CD4-positive, alpha-beta T cell (primary cell): Measurements from ENCODE around the gene ELAVL1. TPM values are rescaled to one million over a fixed set of nuclear protein-coding genes. Genes with fewer than 3 reads are reported as not detected.

Source experiments
- ATAC-seq: fragments of 200-7000 bp; cut with Tn5 transposase; one replicate; pipeline ENCODE4 v1.10.0; 2022; ENCODE audit warnings: mild to moderate bottlenecking; ENCODE audit not compliant: poor library complexity
- CTCF ChIA-PET: fragments of 350-600 bp; sonication (Branson Sonifier 250); formaldehyde crosslinking; loops from one replicate; lab custom pipeline; 2021; ENCODE audit warnings: antibody characterized with exemption, inconsistent platforms; lab: Charles Lee
- POLR2A ChIA-PET: fragments of 350-600 bp; sonication (Branson Sonifier 250); formaldehyde crosslinking; loops from one replicate; lab custom pipeline; 2021; ENCODE audit warnings: antibody characterized with exemption, inconsistent platforms; lab: Charles Lee
- DNase-seq, 14 experiments: peaks; one replicate each; pipeline ENCODE4 v3.0.0-alpha.2; 2013 to 2020; ENCODE audit warnings: mixed read lengths in 2 of 14
- H3K27ac ChIP-seq, 2 donors: one replicate each; pipeline versions ENCODE4 v1.5.1 to v1.7.0; 2013; ENCODE audit warnings: low read length in 2 of 2, low read depth in 1 of 2, mild to moderate bottlenecking in 1 of 2
- H3K27me3 ChIP-seq, 2 experiments: 1 replicate in 1 of 2; 2 replicates in 1 of 2; pipeline versions ENCODE4 v1.6.1 to v1.7.0; 2013; ENCODE audit warnings: low read length in 2 of 2, control low read depth in 1 of 2, mild to moderate bottlenecking in 1 of 2, moderate library complexity in 1 of 2; ENCODE audit not compliant: insufficient read depth in 2 of 2, control insufficient read depth in 1 of 2
- H3K36me3 ChIP-seq: one replicate; pipeline ENCODE4 v1.6.1; 2013; ENCODE audit warnings: low read length, control low read depth; ENCODE audit not compliant: insufficient read depth
- H3K4me1 ChIP-seq: one replicate; pipeline ENCODE4 v1.6.1; 2013; ENCODE audit warnings: low read length, control low read depth; ENCODE audit not compliant: insufficient read depth
- H3K4me3 ChIP-seq: one replicate; pipeline ENCODE4 v1.5.1; 2013; ENCODE audit warnings: mild to moderate bottlenecking, low read length, moderate library complexity
- H3K9me3 ChIP-seq, 2 experiments: 1 replicate in 1 of 2; 2 replicates in 1 of 2; pipeline versions ENCODE4 v1.6.1 to v1.7.0; 2013; ENCODE audit warnings: low read length in 2 of 2, mild to moderate bottlenecking in 2 of 2, control low read depth in 1 of 2, moderate library complexity in 1 of 2; ENCODE audit not compliant: control insufficient read depth in 1 of 2, insufficient read depth in 1 of 2
- H3K27ac Mint-ChIP-seq: one replicate; pipeline ENCODE4 v1.8.0; 2020; ENCODE audit warnings: mixed read lengths
- H3K27me3 Mint-ChIP-seq: one replicate; pipeline ENCODE4 v1.8.0; 2021; ENCODE audit warnings: mixed read lengths
- H3K36me3 Mint-ChIP-seq: one replicate; pipeline ENCODE4 v1.8.0; 2021; ENCODE audit warnings: low read depth, mixed read lengths
- H3K4me1 Mint-ChIP-seq: one replicate; pipeline ENCODE4 v1.8.0; 2021; ENCODE audit warnings: low read depth, mixed read lengths
- H3K4me3 Mint-ChIP-seq: one replicate; pipeline ENCODE4 v1.8.0; 2020; ENCODE audit warnings: mild to moderate bottlenecking, mixed read lengths
- H3K9me3 Mint-ChIP-seq: one replicate; pipeline ENCODE4 v1.8.0; 2020; ENCODE audit warnings: mixed read lengths
- intact Hi-C, 2 experiments: fragments of 100-400 bp; cut with DNase I in 1 of 2; cut with micrococcal nuclease in 1 of 2; formaldehyde crosslinking; loops; one replicate each; pipeline versions ENCODE4 v1.15.1 to v1.9.0; 2023 to 2025; cut with DNase I, micrococcal nuclease
- total RNA-seq, 174 experiments: library from RNA in 2 of 174; stranded (reverse) in 2 of 174; gene quantifications; one replicate each; pipeline ENCODE4 v1.2.3 and lab custom pipeline; 2021 to 2026
- TF ChIP-seq, protein P1 (sequence below): fragments of 200-600 bp; IDR thresholded peaks from one replicate; pipeline ENCODE4 v1.8.0; 2022; ENCODE audit warnings: antibody characterized with exemption, mild to moderate bottlenecking

Gene ELAVL1
- total RNA-seq, 2 experiments from 2014 or later, result 17.1 to 20.8 TPM

DNA sequence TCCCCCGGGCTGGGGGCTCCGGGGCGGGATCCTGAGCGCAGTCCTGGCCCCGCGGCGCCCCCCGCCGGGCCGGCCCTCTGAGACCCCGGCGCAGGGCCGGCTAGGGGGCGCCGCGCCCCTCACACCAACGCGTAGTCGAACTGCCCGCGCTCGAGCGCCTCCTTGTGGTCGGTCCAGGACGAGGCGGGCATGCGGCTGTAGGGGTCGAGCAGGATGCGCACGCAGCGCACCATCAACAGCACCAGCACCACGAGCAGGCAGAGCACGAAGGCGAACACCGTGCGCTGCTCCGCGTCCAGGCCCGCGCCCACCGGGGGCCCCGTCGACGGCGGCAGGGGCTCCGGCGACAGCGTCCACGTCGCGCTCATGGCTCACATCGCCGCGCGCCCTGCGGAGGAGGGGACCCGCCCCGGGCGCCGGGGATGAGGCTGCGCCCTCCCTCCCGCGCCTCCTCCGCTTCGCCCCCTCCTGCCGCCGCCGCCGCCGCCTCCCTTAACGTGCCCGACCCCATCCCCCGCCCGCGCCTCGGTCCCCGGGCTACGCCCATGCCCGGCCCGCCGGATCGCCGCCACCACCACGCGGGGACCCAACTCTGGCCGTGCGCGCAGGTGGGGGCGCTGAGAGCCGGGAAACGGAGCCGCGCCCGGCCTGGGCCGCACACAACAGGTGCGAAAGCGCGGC is 80.1 kb downstream of the ELAVL1 start:
- H3K4me1 Mint-ChIP-seq, result peaks cover 23% of the 10 kb centered on the region
- no peaks in the 10 kb centered on the region for H3K27me3 Mint-ChIP-seq
- H3K4me3 ChIP-seq, result no peak overlapping the region
- no peak overlapping the region for H3K27ac Mint-ChIP-seq
- intact Hi-C loops, result loop anchor here (1.0 to 10.0 kb wide), 5 partner anchors 72 to 1561 kb away; partner anchors contain the start of genes CLPP (in 1 of the 2), NDUFA7 (in 1 of the 2), RPS28 (in 1 of the 2) and STXBP2 (in 1 of the 2)
- peaks cover 33% of the 10 kb centered on the region for H3K36me3 Mint-ChIP-seq
- peaks cover 24% of the 10 kb centered on the region for H3K36me3 ChIP-seq
- ATAC-seq, result peak; percentile 19
- no peaks in the 10 kb centered on the region for H3K9me3 Mint-ChIP-seq
- POLR2A ChIA-PET, result no interaction called here
- TF ChIP-seq, protein P1, sequence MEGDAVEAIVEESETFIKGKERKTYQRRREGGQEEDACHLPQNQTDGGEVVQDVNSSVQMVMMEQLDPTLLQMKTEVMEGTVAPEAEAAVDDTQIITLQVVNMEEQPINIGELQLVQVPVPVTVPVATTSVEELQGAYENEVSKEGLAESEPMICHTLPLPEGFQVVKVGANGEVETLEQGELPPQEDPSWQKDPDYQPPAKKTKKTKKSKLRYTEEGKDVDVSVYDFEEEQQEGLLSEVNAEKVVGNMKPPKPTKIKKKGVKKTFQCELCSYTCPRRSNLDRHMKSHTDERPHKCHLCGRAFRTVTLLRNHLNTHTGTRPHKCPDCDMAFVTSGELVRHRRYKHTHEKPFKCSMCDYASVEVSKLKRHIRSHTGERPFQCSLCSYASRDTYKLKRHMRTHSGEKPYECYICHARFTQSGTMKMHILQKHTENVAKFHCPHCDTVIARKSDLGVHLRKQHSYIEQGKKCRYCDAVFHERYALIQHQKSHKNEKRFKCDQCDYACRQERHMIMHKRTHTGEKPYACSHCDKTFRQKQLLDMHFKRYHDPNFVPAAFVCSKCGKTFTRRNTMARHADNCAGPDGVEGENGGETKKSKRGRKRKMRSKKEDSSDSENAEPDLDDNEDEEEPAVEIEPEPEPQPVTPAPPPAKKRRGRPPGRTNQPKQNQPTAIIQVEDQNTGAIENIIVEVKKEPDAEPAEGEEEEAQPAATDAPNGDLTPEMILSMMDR, result peak; percentile 71
- CTCF ChIA-PET, result no interaction called here
- H3K4me3 Mint-ChIP-seq, result peak overlapping the region; percentile 90
- H3K9me3 ChIP-seq, result no peaks in the 10 kb centered on the region
- DNase-seq, result peak; percentile 62 to 90 (median 70)
- H3K4me1 ChIP-seq, result peaks cover 43% of the 10 kb centered on the region
- H3K27ac ChIP-seq, result no peak overlapping the region
- no peaks in the 10 kb centered on the region for H3K27me3 ChIP-seq

DNA sequence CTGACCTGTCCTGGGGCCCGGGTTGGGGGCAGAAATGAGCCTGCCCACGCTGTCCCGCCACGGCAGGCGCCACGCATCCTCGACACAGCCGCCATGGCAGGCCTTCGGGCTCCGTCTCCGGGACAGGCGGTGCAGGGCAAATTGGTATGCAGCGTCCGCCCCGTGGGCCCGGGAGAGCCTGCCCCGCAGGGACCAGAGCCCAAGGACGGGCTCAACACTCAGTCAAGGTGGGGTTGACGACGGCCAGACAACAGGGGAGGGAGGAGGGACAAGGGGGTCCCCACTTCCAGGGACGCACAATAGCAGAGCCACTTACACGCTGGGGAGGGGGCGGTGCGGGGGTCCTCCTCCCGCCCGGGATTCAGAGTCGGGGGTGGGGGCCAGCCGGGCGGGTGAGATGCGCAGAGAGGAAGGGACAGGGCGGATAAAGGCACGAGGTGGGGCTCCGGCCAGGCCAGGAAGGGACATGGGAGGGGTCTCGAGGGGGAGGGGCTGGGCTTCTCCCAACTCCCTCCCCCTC is 80.7 kb downstream of the ELAVL1 start:
- Histone ChIP-seq H3K27ac (no peak overlapping the region), H3K9me3 (no peaks in the 10 kb centered on the region), H3K4me1 (peaks cover 46% of the 10 kb centered on the region), H3K36me3 (peaks cover 24% of the 10 kb centered on the region), H3K27me3 (peaks cover 0 to under 1% of the 10 kb centered on the region in 2 experiments), H3K4me3 (no peak overlapping the region)
- no peak for ATAC-seq
- Mint-ChIP-seq H3K4me1 (peaks cover 29% of the 10 kb centered on the region), H3K27me3 (peaks cover 6% of the 10 kb centered on the region), H3K4me3 (no peak overlapping the region), H3K36me3 (peaks cover 32% of the 10 kb centered on the region), H3K9me3 (no peaks in the 10 kb centered on the region), H3K27ac (peak overlapping the region; percentile 33)
- TF ChIP-seq, protein P1, result no peak
- intact Hi-C loops, result loop anchor here (1.0 to 10.0 kb wide), 7 partner anchors 57 to 1560 kb away; partner anchors contain the start of genes CLPP (in 1 of the 2), NDUFA7 (in 1 of the 2), RPS28 (in 1 of the 2) and STXBP2 (in 1 of the 2)
- CTCF ChIA-PET, result no interaction called here
- POLR2A ChIA-PET, result interaction anchor here (1.0 kb wide), 1 partner anchor 21 kb away, joined by 3 read pairs; the partner anchor contains the start of gene MAP2K7
- DNase-seq, result peak in 1 of 14 experiments; percentile 61

- ATAC-seq (no peak), DNase-seq (no peak)
- H3K36me3 ChIP-seq, result peaks cover 24% of the 10 kb centered on the region
- peaks cover 9% of the 10 kb centered on the region for H3K27me3 Mint-ChIP-seq
- H3K27ac Mint-ChIP-seq, result peak overlapping the region; percentile 33
- intact Hi-C loops, result loop anchor here (2.0 to 10.0 kb wide), 5 partner anchors 57 to 1559 kb away; partner anchors contain the start of genes CLPP (in 1 of the 2), NDUFA7 (in 1 of the 2) and RPS28 (in 1 of the 2)
- H3K9me3 Mint-ChIP-seq, result no peaks in the 10 kb centered on the region
- no peaks in the 10 kb centered on the region for H3K9me3 ChIP-seq
- H3K36me3 Mint-ChIP-seq, result peaks cover 29% of the 10 kb centered on the region
- TF ChIP-seq, protein P1, result no peak
- POLR2A ChIA-PET, result interaction anchor here (1.0 kb wide), 1 partner anchor 21 kb away, joined by 3 read pairs; the partner anchor contains the start of gene MAP2K7
- H3K27me3 ChIP-seq, result peaks cover 0 to 5% of the 10 kb centered on the region in 2 experiments
- peaks cover 46% of the 10 kb centered on the region for H3K4me1 ChIP-seq
- H3K4me3 ChIP-seq, result no peak overlapping the region
- peaks cover 29% of the 10 kb centered on the region for H3K4me1 Mint-ChIP-seq
- H3K4me3 Mint-ChIP-seq, result peak overlapping the region; percentile 67
- H3K27ac ChIP-seq, result no peak overlapping the region
- CTCF ChIA-PET, result no interaction called here
Measured at GRCh38 chr19:7924241-7924640, 81.2 kb downstream of the ELAVL1 start.
